H9 (cell line): ENCODE measurements around the gene LAIR1. TPM values are rescaled to one million over a fixed set of nuclear protein-coding genes. Genes with fewer than 3 reads are reported as not detected.

Experiments
- DNase-seq: peaks from one replicate; pipeline ENCODE4 v3.0.0-alpha.2; 2017
- H2AFZ ChIP-seq: one replicate; pipeline ENCODE4 v1.6.1; 2013; ENCODE audit warnings: mild to moderate bottlenecking, low read length, control low read depth, moderate library complexity
- H2AK5ac ChIP-seq: 2 replicates; pipeline ENCODE4 v1.6.1; 2013; ENCODE audit warnings: low read length, control low read depth, mixed read lengths; ENCODE audit not compliant: insufficient read length
- H2BK120ac ChIP-seq: one replicate; pipeline ENCODE4 v1.6.1; 2013; ENCODE audit warnings: low read depth, mild to moderate bottlenecking, low read length, control low read depth, inconsistent platforms; ENCODE audit not compliant: poor library complexity, severe bottlenecking
- H2BK12ac ChIP-seq: 2 replicates; pipeline ENCODE4 v1.6.1; 2013; ENCODE audit warnings: low read length, control low read depth, mixed read lengths, low read depth; ENCODE audit not compliant: insufficient read length
- H2BK15ac ChIP-seq: 2 replicates; pipeline ENCODE4 v1.6.1; 2013; ENCODE audit warnings: low read depth, low read length, control low read depth
- H2BK20ac ChIP-seq: one replicate; pipeline ENCODE4 v1.6.1; 2013; ENCODE audit warnings: low read depth, mild to moderate bottlenecking, low read length, control low read depth, inconsistent platforms; ENCODE audit not compliant: poor library complexity, severe bottlenecking
- H2BK5ac ChIP-seq: 2 replicates; pipeline ENCODE4 v1.6.1; 2013; ENCODE audit warnings: low read length, control low read depth, mixed read lengths; ENCODE audit not compliant: insufficient read length
- H3K14ac ChIP-seq: 2 replicates; pipeline ENCODE4 v1.6.1; 2013; ENCODE audit warnings: low read length, control low read depth; ENCODE audit not compliant: insufficient read depth
- H3K18ac ChIP-seq: 2 replicates; pipeline ENCODE4 v1.6.1; 2013; ENCODE audit warnings: low read depth, mild to moderate bottlenecking, mixed read lengths, low read length, control low read depth; ENCODE audit not compliant: insufficient read length
- H3K23ac ChIP-seq: 2 replicates; pipeline ENCODE4 v1.6.1; 2013; ENCODE audit warnings: low read length, control low read depth, mixed read lengths, low read depth; ENCODE audit not compliant: insufficient read length
- H3K23me2 ChIP-seq: 2 replicates; pipeline ENCODE4 v1.6.1; 2013; ENCODE audit warnings: low read depth, mild to moderate bottlenecking, mixed read lengths, low read length, control low read depth; ENCODE audit not compliant: insufficient read length, poor library complexity, severe bottlenecking
- H3K27ac ChIP-seq: 2 replicates; pipeline ENCODE4 v1.5.1; 2013; ENCODE audit warnings: low read length, control low read depth, mixed read lengths, low read depth; ENCODE audit not compliant: insufficient read length
- H3K27me3 ChIP-seq: 2 replicates; pipeline ENCODE4 v1.6.1; 2013; ENCODE audit warnings: low read length, control low read depth, inconsistent platforms; ENCODE audit not compliant: insufficient read depth
- H3K4ac ChIP-seq: 2 replicates; pipeline ENCODE4 v1.6.1; 2013; ENCODE audit warnings: low read depth, mild to moderate bottlenecking, control low read depth, inconsistent platforms, low read length, moderate library complexity
- H3K4me1 ChIP-seq: 2 replicates; pipeline ENCODE4 v1.6.1; 2013; ENCODE audit warnings: low read length, control low read depth, inconsistent platforms; ENCODE audit not compliant: insufficient read depth
- H3K4me2 ChIP-seq: 2 replicates; pipeline ENCODE4 v1.6.1; 2013; ENCODE audit warnings: low read length, control low read depth, mixed read lengths; ENCODE audit not compliant: insufficient read length, insufficient read depth
- H3K56ac ChIP-seq: 2 replicates; pipeline ENCODE4 v1.6.1; 2013; ENCODE audit warnings: low read depth, mild to moderate bottlenecking, mixed read lengths, low read length, control low read depth; ENCODE audit not compliant: insufficient read length
- H3K79me1 ChIP-seq: 2 replicates; pipeline ENCODE4 v1.6.1; 2013; ENCODE audit warnings: low read depth, mild to moderate bottlenecking, moderate library complexity, low read length, control low read depth, inconsistent platforms; ENCODE audit not compliant: insufficient read depth, poor library complexity, severe bottlenecking
- H3K79me2 ChIP-seq: 2 replicates; pipeline ENCODE4 v1.6.1; 2013; ENCODE audit warnings: low read length, control low read depth, inconsistent platforms; ENCODE audit not compliant: insufficient read depth
- H3K9ac ChIP-seq: 2 replicates; pipeline ENCODE4 v1.6.1; 2013; ENCODE audit warnings: low read length, control low read depth, mixed read lengths; ENCODE audit not compliant: insufficient read length; ENCODE audit errors: extremely low read depth
- H3K9me3 ChIP-seq: one replicate; pipeline ENCODE4 v1.6.1; 2013; ENCODE audit warnings: low read depth, low read length, inconsistent platforms; ENCODE audit not compliant: control insufficient read depth
- H3T11ph ChIP-seq: one replicate; pipeline ENCODE4 v1.6.1; 2013; ENCODE audit warnings: mild to moderate bottlenecking, low read length, control low read depth, inconsistent platforms
- H4K20me1 ChIP-seq: one replicate; pipeline ENCODE4 v1.6.1; 2013; ENCODE audit not compliant: control insufficient read depth, insufficient read length, insufficient read depth
- H4K5ac ChIP-seq: 2 replicates; pipeline ENCODE4 v1.6.1; 2013; ENCODE audit warnings: low read depth, mild to moderate bottlenecking, mixed read lengths, low read length, control low read depth; ENCODE audit not compliant: insufficient read length
- H4K8ac ChIP-seq: replicated peaks from 2 replicates; pipeline ENCODE4 v1.6.1; 2013; ENCODE audit warnings: low read length, control low read depth, mixed read lengths, low read depth; ENCODE audit not compliant: insufficient read length
- H4K91ac ChIP-seq: 2 replicates; pipeline ENCODE4 v1.6.1; 2013; ENCODE audit warnings: low read depth, mild to moderate bottlenecking, moderate library complexity, mixed read lengths, low read length, control low read depth; ENCODE audit not compliant: insufficient read length
- H3K27ac Mint-ChIP-seq, 3 experiments: 2 replicates in 2 of 3; 3 replicates in 1 of 3; pipeline ENCODE4 v1.8.0; 2020 to 2021; ENCODE audit warnings: mixed read lengths in 3 of 3, mild to moderate bottlenecking in 1 of 3, moderate library complexity in 1 of 3
- H3K27me3 Mint-ChIP-seq: 2 replicates; pipeline ENCODE4 v1.8.0; 2021; ENCODE audit warnings: low read depth, mild to moderate bottlenecking, moderate library complexity, mixed read lengths
- H3K36me3 Mint-ChIP-seq, 3 experiments: 2 replicates in 2 of 3; 3 replicates in 1 of 3; pipeline ENCODE4 v1.8.0; 2020 to 2021; ENCODE audit warnings: low read depth in 3 of 3, mixed read lengths in 3 of 3; ENCODE audit not compliant: insufficient read depth in 1 of 3
- H3K4me1 Mint-ChIP-seq, 2 experiments: 2 replicates each; pipeline ENCODE4 v1.8.0; 2020; ENCODE audit warnings: mixed read lengths in 2 of 2
- H3K4me3 Mint-ChIP-seq, 2 experiments: 2 replicates in 1 of 2; 3 replicates in 1 of 2; pipeline ENCODE4 v1.8.0; 2020 to 2021; ENCODE audit warnings: mild to moderate bottlenecking in 2 of 2, mixed read lengths in 2 of 2, moderate library complexity in 1 of 2
- H3K9me3 Mint-ChIP-seq, 2 experiments: 2 replicates in 1 of 2; 3 replicates in 1 of 2; pipeline ENCODE4 v1.8.0; 2020; ENCODE audit warnings: mild to moderate bottlenecking in 2 of 2, mixed read lengths in 2 of 2, moderate library complexity in 1 of 2
- WGBS: extraction: QIAGEN DNeasy Blood & Tissue Kit; methylation state at CpG from one replicate; pipeline ENCODE4 v1.1.7; 2013; ENCODE audit warnings: missing lambda C conversion rate, low lambda C conversion rate, mixed read lengths; ENCODE audit not compliant: insufficient read length; ENCODE audit errors: extremely low coverage; 5-methylcytosine and 5-hydroxymethylcytosine counted together
- total RNA-seq: library from RNA; stranded (reverse); gene quantifications from 2 replicates; pipeline ENCODE4 v1.2.1, GENCODE V29; 2021
- TF ChIP-seq, protein P1 (sequence below): fragments of 200-600 bp; sonication (generic); conservative IDR thresholded peaks from 3 replicates; pipeline ENCODE4 v1.8.0; 2021; ENCODE audit warnings: antibody characterized with exemption, mild to moderate bottlenecking

Gene LAIR1
- total RNA-seq, 1 experiment from 2014 or later: not detected

DNA sequence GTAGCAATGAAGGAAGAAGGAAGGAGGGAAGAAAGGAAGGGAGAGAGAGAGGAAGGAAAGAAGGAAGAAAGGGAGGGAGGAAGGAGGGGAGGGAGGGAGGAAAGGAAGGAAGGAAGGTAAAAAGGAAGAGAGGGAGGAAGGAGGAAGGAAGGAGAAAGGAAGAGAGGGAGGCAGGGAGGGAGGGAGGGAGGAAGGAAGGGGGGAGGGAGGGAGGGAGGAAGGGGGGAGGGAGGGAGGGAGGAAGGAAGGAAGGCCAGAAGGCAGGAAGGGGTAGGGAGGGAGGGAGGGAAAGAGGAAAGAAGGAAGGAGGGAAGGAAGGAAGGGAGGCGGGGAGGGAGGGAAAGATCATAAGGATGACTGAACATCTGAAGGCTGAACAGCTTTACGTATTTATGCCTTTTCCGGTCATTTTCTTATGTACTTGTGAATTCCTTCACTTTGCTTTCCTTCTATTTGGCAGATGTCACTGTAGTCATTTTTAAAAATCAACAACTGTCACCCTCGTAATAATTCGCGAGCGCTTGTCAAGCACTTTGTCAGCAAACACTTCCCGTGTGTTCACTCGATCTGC, 43.8 kb upstream of the LAIR1 start:
- no peaks in the 10 kb centered on the region for H3K27me3 ChIP-seq
- no peak overlapping the region for H2AFZ ChIP-seq
- no peaks in the 10 kb centered on the region for H3K79me2 ChIP-seq
- H3K4me2 ChIP-seq: no peak overlapping the region
- no peak overlapping the region for H2BK5ac ChIP-seq
- WGBS: no CpG with 5 or more reads among the region's 9 CpGs
- H3K23me2 ChIP-seq: no peaks in the 10 kb centered on the region
- no peak for DNase-seq
- H3K56ac ChIP-seq: no peak overlapping the region
- H2BK12ac ChIP-seq: no peak overlapping the region
- no peak overlapping the region for H3K4ac ChIP-seq
- Mint-ChIP-seq H3K4me3 (no peak overlapping the region), H3K9me3 (peaks cover 20 to 74% of the 10 kb centered on the region in 2 experiments), H3K4me1 (peaks cover 8 to 9% of the 10 kb centered on the region in 2 experiments), H3K27ac (no peak overlapping the region), H3K27me3 (peaks cover 82% of the 10 kb centered on the region), H3K36me3 (peaks cover 0 to 6% (median 3%) of the 10 kb centered on the region in 3 experiments; a peak in 4 of 7 replicates)
- TF ChIP-seq, protein P1, sequence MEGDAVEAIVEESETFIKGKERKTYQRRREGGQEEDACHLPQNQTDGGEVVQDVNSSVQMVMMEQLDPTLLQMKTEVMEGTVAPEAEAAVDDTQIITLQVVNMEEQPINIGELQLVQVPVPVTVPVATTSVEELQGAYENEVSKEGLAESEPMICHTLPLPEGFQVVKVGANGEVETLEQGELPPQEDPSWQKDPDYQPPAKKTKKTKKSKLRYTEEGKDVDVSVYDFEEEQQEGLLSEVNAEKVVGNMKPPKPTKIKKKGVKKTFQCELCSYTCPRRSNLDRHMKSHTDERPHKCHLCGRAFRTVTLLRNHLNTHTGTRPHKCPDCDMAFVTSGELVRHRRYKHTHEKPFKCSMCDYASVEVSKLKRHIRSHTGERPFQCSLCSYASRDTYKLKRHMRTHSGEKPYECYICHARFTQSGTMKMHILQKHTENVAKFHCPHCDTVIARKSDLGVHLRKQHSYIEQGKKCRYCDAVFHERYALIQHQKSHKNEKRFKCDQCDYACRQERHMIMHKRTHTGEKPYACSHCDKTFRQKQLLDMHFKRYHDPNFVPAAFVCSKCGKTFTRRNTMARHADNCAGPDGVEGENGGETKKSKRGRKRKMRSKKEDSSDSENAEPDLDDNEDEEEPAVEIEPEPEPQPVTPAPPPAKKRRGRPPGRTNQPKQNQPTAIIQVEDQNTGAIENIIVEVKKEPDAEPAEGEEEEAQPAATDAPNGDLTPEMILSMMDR: no peak
- H3K9ac ChIP-seq: no peak overlapping the region
- H3K18ac ChIP-seq: no peak overlapping the region
- no peak overlapping the region for H4K5ac ChIP-seq
- H2BK15ac ChIP-seq: no peak overlapping the region
- no peak overlapping the region for H3T11ph ChIP-seq
- H3K23ac ChIP-seq: no peak overlapping the region
- no peak overlapping the region for H2BK20ac ChIP-seq
- H3K14ac ChIP-seq: no peak overlapping the region
- no peaks in the 10 kb centered on the region for H4K20me1 ChIP-seq
- no peaks in the 10 kb centered on the region; the same call in 1 of the 2 replicates for H3K4me1 ChIP-seq
- no peak overlapping the region for H3K27ac ChIP-seq
- no peak overlapping the region for H2BK120ac ChIP-seq
- H2AK5ac ChIP-seq: no peak overlapping the region
- no peak overlapping the region for H4K91ac ChIP-seq
- no peak overlapping the region for H4K8ac ChIP-seq
- no peaks in the 10 kb centered on the region for H3K79me1 ChIP-seq
- H3K9me3 ChIP-seq: no peaks in the 10 kb centered on the region
